HG02852 (cell line): ENCODE results near the gene SLC9A1.
A peak's percentile ranks its signal among the peaks of the same experiment; 100 is the strongest.
"Not testable (repeated sequence)": the region's sequence is repeated elsewhere in the genome, so short reads cannot be mapped to it uniquely, and the experiment has no call there.

Experiments used
- ATAC-seq: cut with Tn5 transposase; IDR thresholded peaks from one replicate; pipeline ENCODE4 v1.9.1; 2021; ENCODE audit warnings: mild to moderate bottlenecking, moderate library complexity; ENCODE audit not compliant: unreplicated experiment

SLC9A1 gene

DNA sequence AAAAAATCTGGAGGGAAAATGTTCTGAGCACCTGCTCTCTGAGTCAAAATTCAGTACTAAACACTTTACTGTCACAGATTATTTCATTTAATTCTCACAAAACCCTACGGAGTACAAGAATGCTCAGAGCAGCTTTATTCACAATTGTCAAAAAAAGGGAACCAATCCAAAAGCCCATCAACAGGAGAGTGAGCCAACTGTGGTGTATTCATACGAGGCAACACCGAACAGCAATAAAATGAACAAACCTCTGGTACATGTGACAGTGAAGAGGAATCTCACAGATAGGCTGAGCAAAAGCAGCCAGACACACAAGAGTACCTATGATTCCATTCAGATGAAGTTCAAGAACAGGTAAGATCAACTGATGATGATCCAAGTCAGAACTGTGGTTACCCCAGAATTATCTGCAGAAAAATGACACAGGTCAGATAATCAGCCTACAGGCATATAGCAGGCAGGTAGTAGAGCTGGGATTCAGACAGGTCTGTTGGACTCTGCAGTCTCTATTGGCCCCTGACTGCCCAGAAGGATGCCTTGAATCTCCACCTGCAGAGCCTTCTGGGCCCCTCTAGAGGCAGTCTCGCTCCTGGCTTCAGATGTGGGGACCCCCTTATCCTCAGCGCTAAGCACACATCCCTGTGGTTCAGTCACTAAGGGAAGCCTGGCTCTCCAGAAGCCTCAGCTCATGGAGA, 19.2 kb downstream of the SLC9A1 start:
- ATAC-seq: no peak

DNA sequence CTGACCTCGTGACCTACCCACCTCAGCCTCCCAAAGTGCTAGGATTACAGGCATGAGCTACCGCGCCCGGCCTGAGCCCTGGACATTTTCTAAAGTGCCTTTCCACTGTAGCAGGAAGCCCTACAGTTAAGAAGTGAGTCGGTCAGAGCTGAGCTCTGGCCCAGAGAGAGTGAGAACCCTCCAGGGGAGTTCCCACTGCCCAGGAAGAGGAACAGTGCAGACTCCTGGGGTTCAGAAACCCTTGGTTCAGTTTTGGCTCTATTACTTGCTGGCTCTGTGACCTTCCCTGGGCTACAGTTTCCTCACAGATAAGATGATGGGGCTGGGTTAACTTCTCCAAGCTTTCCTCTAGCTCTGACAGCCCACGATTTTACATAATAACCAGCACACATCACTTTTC, 20.9 kb downstream of the SLC9A1 start:
- peak; percentile 71 for ATAC-seq

DNA sequence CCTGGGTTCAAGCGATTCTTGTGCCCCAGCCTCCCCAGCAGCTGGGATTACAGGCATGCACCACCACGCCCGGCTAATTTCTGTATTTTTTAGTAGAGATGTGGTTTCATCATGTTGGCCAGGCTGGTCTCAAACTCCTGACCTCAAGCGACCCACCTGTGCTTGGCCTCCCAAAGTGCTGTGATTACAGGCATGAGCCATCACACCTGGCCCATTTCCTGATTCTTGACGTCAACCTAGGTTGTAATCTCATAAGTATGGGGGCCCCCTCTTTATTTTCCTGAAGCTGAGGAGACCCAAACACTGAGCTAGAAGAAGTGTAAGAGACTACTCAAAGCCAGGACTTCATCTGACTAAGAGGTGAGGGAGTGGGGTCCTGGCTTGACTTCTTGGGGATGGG, 21.8 kb downstream of the SLC9A1 start:
- no peak for ATAC-seq

DNA sequence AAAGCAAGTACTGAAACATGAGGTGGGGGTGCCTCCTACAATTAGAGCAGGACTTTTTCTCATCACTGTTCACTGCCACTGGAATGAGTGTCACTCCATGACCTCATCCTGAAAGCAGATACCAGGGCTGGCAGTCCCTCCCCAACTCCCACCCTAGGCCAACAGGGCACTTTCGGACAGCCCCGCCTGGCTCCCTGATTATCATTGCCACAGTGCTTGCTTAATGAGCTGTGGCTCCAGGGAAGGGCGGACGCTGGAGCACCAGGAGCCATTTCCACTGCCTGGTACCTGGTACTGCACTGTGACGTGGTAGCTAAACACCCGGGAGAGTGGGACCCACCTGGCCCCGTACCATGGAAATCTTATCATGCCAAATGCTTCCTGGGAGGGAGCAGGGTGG, 22.3 kb downstream of the SLC9A1 start:
- no peak for ATAC-seq

DNA sequence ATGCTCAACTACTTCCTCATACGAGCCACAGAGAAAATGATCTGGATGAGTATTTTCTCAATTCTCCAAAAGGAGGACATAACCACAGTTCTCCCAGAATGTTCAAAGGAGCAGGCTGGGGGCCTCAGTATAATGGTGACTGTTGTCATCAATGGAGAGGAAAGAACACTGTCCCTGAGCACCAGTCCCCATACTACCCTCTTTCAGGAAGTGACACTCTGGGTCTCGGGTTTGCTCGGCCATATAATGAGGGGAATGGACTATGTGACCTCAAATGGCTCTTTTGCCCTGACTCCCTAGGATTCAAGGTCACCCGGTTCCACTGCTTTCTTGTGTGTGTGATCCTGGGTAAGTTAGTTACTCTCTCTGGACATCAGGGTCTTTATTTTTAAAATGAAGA, 22.8 kb downstream of the SLC9A1 start:
- ATAC-seq: no peak

DNA sequence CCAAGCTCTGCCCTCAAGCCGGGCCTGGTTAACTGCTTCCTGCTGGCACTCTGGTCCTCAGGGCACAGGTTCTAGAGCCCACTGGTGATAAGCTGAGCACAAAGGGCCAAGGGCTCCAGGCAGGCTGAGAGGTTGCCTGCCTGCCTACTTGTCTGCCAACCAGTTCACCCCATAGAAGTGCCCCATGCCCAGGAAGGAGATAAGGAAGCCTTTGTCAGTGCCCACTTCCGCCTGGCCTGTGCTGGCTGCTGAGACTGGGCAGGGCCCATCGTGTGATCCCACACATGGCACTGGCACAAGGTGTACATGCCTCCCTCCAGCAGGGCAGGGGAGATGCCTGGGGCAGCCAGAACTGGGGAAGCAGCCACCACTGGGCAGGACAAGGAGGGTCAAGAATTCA, 24.1 kb downstream of the SLC9A1 start:
- ATAC-seq: no peak

DNA sequence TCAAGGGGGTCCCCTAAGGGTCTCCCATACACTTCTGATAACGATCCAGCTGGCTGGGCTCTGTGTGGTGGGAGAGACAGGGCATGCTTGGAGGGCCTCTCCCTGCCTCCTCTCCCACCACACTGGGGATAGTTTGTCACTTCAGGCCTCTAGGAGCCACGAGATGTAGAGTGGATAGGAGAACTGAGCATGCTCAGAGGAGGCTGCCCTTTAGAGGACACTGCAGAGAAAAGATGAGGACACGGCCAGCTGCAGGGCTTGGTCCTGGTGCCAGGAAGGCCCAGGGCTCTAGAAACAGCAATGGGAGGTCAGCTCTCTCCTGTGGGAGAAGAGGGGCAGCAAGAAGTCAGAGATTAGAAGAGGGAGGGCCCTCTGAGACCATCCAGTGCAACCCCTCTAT, 25.7 kb downstream of the SLC9A1 start:
- ATAC-seq: no peak

DNA sequence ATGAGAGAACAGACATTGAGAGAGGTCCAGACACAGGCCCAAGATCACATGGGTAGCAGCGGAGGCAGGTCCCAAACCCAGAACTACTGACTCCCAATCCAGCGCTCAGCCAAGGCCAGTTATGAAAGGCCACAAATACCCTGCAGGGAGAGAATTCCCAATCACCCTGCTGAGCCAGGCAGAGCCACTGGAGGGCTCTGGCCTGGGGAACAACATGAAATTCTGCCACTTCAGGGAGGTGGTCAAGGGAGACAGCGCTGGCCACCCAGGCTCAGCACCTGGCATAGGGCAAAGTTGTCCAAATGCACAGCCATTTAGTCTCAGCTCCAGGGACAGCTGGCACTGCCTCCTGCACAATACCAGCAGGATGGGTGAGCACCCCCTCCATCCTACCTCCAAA, 27.5 kb downstream of the SLC9A1 start:
- ATAC-seq: no peak

DNA sequence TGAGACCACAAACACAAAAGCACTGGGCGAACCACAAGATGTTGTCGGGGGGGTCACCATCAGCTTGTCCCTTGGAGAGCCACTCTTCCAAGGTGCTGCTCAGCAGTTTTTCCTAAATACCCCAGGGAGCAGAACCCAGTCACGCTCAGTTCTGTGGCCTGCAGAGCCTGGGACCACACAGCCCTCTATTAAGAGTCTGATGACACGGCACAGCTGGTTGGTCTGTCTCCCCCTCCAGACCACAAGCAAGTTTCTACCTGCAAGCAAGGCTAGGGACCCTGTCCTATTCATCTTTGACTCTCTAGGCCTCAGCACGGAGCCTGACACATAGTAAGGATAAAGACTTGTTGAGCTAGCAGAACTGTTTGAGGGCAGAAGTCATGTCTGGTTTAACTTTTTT, 28.5 kb downstream of the SLC9A1 start:
- ATAC-seq: no peak

DNA sequence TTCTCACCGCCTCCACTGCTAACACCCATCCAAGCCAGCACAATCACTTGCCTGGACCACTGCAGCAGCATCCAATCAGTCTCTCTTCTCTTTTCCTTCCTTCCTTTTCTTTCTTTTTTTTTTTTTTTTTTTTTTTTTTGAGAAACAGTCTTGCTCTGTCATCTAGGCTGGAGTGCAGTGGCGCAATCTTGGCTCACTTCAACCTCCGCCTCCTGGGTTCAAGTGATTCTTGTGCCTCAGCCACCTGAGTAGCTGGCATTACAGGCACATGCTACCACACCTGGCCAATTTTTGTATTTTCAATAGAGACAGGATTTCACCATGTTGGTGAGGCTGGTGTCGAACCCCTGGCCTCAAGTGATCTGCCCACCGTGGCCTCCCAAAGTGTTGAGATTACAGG, 29.8 kb downstream of the SLC9A1 start:
- not testable (repeated sequence) for ATAC-seq

DNA sequence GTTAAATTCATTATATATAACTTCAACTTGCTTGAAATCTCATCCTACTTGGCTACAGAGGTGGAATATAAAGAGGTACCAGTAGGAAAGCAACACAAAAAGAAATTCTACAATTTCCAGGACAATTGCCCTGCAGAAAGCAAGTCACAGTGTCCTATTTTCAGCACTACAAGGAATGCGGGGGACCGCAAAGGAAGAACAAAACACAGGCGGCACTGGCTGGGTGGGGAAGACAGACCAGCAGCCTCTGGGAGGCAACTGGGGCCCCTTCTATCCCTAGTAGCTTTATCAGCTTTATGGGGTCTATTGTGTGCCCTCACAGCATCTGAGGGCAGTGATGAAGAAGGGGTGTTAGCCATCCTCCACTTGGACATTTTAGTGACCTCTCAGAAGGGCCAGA, 30.5 kb downstream of the SLC9A1 start:
- no peak for ATAC-seq

DNA sequence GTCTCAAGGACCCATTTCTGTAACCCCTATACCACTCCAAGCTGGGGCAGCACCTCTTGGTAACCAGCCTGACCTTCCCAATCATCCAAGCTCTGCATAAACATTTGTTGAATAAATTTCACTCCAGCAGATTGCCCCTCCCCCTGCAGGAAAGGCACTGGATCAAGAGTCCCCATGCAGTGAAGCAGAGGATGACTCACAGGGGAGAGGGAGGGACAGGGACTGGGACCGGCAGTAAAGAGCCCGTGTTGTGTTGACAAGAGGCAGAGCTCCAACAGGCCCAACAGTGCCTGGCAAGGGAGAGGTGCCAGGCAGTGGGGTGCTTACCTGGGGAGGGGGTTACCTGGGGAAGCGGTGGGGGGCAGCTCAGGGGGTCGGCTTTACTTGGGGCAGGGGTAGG, 32.3 kb downstream of the SLC9A1 start:
- no peak for ATAC-seq

DNA sequence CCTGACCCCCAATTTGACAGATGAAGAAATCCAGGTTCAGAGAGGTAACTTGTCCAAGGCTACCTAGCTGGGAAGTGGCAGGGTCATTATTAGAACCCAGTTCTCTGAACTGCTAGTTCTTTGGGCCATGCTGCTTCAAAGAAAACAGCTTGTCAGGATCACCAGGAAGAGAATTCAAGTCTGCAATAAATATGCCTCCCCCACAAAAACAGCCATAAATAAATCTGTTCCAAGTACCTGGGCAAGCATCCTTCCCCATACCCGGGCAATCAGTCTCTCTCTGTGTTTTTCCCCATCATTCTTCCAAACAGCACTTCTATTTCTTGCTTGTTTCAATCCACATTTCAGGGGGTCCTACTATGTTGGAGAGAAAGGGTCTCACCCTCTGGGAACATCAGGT, 34.1 kb downstream of the SLC9A1 start:
- no peak for ATAC-seq

DNA sequence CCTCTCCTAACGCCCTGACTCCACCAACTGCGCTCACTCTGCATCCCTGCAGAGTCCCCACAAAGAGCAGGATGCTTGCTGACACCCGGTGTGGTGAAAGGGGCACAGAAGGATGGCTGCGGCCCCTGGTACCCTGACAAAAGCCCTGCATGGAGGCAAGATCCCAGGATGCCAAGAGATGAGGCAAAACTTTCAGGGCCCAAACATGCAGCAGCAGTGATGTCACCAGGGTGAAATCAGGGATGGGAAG, 36.6 kb downstream of the SLC9A1 start:
- no peak for ATAC-seq

DNA sequence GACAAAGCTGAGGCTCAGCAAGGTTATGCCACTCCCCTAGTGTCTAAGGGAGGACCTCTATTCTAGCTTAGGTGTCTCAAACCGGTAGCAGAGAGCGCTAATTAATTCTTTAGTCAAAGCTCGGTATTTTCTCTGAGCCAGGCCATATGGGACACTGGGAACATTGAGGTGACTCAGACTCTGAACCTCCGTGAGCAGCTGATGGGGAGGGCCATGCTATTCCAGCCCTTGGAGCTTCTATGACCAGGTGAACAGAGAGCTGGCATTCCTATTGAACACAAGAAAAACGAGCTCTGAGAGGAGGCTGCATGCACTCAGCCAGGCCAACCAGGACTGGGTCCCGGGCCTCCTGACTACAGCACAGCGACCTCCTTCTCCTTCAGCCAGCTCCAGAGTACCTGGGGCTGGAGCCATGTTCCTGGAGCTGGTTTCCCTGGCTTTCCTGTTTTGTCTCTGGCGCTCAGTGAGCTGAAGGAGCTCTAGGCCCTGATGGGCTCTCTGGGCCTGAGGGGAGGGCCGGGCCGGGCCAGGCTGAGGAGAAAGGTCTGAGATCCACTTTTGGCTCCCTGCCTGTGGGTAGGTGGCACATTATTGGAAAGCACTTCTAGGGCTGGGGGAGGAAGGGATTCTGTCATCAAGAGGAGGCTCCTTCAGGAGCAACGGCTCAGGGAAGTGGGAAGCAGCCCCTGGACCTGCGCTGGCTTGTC, 37.0 kb downstream of the SLC9A1 start:
- no peak for ATAC-seq

DNA sequence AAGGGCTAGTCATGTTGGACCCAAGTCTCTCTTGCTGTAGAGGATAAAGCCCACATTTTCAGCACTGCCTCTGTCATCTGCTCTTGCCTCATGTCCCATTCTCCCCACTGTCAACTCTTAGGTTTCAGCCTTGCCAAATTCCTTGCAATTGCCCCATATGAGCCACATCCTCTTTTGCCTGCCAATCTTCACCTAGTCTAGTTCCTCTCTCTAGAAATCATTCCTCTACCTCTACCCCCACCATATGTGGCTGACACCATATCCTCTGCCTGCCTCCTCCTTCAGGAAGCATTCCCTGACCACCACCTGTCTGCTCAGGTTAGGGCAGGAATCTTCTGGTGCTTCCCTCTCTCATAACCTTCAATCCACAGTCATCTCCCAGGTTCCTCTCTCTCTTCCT, 38.2 kb downstream of the SLC9A1 start:
- no peak for ATAC-seq

DNA sequence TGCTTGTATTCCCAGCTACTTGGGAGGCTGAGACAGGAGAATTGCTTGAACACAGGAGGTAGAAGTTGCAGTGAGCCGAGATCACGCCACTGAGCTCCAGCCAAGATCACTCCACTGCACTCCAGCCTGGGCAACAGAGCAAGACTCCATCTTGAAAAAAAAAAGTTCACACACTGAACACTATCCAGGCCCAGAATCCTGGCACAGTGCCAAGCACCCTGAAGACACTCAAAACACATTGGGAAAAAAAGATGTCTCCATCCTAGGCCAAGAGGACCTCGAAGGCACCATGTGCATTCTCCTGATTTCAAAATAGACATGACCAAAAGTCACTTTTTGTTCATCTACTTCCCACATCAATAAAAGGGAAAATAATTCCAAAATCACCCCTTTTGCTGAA, 38.7 kb downstream of the SLC9A1 start:
- ATAC-seq: no peak

DNA sequence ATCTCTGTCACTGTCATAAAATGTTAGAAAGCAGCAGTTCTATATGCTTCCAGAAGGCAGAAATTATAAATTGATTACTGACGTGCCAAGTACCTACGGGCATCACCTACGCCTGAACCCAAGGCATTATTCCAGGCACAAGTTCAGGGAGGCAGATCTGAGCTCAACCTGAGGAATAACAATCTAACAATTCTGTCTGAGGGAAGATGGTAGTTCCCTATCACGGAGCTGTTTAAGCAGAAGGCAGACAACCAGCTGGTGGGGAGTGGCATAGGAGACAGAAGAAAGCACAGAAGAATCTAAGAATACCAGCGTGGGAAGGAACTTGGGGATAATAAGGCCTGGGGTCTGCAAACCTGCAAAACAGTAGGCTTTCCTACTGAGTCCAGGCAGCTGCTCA, 40.4 kb downstream of the SLC9A1 start:
- no peak for ATAC-seq

DNA sequence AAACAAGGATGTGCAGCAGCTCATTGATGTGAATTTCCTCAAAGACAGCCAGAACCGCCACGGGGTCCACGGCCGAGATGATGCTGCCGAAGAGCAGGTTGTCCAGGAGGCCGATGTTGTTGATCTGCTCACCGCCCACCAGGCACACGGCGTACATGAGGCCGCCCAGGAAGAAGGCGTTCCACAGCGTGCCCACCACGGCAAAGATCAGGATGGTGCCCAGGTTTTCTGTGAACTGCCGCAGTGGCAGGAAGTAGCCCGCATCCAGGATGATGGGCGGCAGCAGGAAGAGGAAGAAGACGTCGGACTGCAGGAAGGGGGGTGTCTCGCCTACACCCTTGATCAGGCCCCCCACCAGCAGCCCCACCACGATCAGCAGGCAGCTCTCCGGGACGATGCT, 41.1 kb downstream of the SLC9A1 start:
- no peak for ATAC-seq

DNA sequence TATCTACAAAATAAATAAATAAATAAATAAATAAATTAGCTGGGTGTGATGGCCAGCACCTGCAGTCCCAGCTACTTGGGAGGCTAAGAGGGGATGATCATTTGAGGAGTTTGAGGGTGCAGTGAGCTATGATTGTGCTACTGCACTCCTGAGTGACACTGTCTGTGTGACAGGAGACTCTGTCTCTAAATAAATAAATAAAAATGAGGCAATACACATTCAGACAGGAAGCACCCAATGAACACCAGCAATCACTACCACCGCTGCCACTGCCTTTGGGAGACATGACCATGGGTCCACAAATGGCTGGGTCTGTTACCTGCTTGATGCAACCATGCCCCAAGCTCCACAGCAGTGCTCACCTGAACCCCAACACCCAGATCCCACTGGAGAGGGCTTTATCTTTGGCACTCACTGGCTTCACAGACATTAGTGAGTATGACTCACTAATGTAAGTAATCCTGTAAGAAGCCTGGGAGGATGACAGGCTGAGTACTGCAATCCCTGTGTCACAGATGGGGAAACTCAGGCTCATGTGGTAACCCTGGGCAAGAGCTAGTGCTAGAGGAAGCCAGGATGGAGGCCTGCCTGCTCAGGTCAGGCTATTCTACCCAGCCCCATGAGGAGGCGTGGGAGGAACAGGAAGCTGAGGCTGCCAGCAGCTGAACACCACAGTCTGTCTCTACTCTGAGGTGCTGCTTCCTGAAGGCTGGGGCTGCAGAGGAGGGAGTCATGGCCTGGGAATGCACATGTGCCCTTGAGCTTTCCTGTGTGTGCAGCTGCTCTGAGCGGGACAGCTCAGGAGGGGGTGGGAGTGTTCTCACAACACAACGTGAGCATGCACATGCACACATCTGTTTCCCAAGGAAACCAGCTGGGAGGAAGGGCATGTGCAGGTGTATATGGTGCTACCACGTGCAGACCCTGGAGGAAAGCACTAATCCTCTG, 43.0 kb downstream of the SLC9A1 start:
- ATAC-seq: peak; percentile 93

DNA sequence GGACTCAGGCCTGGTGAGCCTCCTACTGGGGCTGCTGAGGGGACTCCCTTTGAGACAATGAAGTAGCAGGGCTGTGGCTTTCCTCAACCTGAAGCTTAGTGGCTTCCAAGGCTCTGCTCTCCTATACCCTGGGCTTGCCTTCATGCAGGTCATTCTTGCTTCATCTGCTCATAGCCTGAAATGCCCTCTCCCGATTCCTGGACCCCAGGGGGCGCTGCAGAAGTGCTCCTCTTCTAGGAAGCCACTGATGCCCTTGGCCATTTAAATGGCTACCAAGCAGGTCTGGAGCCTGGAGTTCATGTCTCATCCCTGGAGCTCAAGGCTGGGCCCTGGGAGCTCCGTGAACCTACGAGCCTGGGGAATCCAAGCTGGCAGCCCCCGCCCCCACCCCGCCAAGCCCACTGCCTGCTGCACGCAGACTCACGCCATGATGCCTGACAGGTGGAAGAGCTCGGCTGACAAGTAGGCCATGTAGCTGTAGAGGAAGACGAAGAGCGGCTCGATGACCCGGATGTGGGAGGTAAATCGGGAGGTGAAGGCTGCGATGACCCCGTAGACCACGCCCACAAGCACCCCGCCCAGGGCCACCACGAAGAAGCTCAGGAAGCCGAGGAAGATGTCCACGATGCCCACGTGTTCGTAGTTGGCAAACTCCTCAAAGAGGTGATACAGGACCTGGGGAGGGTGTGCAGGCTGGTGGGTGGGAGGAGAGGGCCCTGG, 45.7 kb downstream of the SLC9A1 start:
- no peak for ATAC-seq
